GM12872 (cell line): Measurements from ENCODE around the gene KIF26A.

Experiments used
- CTCF ChIP-seq: IDR thresholded peaks from 3 replicates; pipeline ENCODE4 v1.5.1; 2011; ENCODE audit warnings: low read depth, mild to moderate bottlenecking, low read length, moderate library complexity; ENCODE audit not compliant: insufficient read depth

Gene KIF26A

DNA sequence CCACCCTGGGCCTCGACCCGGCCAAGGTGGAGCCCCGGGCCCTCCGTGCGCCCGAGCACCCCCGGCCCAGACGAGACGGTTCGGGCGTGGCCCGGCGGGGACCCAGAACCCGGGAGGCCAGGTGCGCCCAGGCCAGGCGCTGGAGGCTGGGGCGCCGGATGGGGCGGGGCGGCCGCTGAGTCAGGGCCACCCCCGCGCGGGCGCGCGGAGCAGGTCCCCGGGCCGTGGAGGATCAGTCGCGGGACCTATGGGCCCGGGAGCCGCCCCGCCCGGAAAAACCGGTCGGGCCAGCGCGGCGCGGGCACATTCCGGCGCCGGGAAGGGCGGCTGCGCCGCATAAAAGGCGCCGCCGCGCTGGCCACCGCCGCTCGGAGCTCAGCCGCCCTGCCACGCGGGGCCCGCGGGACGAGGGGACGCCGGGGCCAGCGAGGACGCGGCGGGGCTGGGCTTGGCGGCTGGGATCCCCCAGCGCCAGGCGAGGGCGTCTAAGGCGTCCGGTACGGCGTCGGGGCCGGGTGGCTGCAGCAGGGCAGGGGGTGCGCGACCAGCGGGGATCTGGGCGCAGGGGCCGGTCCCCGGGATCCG is 21.5 kb upstream of the KIF26A start:
- no peak for TF ChIP-seq CTCF

DNA sequence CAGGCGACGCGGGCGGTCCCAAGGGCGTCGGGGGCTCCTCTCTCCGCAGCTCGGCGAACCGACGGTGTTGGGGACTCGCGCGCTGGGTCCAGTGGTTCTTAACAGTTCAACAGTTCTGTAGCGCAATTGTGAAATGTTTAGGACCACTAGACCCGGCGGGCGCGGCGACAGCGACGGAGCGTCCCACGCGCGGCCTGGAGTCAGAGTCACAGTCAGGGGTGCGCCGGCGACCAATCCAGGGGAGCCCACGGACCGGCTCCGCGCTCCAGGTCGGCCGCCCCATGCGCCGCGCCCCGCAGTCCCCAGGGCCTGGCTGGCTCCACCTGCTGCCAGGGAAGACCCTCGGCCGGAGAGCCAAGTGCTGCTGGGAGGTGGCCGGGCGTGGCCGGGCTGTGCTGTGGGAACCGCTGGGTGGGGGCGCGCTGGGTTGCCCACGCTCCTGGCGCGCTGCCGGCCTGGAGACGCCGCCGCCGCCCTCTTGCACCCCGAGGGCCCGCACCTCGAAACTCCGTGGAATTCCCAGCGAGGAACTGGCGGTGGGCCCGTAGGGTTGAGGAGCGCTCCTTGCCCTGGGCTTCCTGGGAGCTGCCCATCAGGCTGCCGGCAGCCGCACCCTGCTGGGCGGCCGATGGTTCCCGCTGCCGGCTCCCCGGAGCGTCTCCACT is 20.9 kb upstream of the KIF26A start:
- no peak for TF ChIP-seq CTCF

GRCh38 chr14:104118006-104118844 is 20.2 kb upstream of the KIF26A start:
- TF ChIP-seq CTCF: no peak

DNA sequence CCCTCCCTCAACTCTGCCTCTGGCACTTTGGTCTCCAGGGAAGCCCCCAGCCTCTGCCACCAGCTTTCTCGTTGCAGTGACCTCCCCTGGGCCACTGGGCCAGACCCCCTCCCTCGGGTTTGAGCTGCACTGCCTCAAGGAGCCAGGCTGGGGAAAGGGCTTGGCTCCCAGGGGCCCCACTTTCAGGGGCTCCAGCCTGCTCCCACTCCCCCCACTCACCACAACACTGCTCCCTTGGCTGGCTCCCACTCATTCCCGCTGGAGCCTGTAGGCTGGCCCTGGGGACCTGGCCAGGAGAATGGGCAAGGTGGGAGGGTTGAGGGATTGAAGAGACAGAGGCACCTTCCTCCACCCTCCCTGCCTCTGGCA is 19.3 kb upstream of the KIF26A start:
- TF ChIP-seq CTCF: no peak

DNA sequence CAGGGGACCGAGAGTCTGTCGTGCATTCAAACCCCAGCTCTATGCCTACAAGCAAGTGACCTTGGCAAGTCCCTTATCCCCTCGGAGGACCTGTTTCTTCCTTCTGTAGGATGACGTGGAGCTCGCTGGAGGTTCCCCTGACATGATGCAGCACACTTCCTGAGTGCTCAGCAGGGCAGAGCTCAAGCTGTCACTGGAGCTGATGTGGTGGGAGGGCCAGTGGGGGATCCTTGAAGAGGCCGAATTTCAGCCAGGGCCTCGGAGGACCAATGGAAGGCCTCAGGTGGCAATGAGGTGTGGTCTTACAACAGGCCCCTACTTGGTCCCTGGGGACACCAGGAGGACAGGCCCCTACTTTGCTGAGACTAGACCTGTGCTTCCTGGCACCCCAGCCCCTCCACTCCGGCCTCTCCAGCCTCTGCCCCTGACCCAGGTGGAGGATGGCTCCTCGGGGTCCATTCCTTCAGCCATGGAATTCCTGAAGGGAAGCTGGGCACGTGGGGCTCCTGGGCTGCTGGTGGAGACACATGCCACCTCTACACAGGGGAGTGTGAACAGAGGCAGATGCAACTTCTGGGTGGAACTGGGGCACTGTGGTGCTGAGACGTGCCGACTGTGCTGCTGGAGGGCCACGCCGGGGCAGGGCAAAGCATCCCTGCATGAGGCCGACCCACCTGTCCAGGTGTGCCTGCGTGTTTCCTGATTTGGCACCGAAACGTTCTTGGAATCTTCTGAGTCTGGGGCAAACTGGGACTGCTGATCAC is 18.7 kb upstream of the KIF26A start:
- no peak for TF ChIP-seq CTCF

- no peak for TF ChIP-seq CTCF
Measured at GRCh38 chr14:104120281-104120741, 18.1 kb upstream of the KIF26A start.

GRCh38 chr14:104121142-104121541 is 17.2 kb upstream of the KIF26A start:
- TF ChIP-seq CTCF: no peak
